CD4-positive, alpha-beta T cell treated with Interleukin-21 for 1 hour (primary cell): ENCODE data around the gene COL27A1.
"Not testable (repeated sequence)": the region's sequence is repeated elsewhere in the genome, so short reads cannot be mapped to it uniquely, and the experiment has no call there.

Experiments
- DNase-seq: peaks from one replicate; pipeline ENCODE4 v3.0.0-alpha.2; 2020

Gene COL27A1

GRCh38 chr9:114328937-114329624 is 173.7 kb downstream of the COL27A1 start:
- DNase-seq: not testable (repeated sequence)

DNA sequence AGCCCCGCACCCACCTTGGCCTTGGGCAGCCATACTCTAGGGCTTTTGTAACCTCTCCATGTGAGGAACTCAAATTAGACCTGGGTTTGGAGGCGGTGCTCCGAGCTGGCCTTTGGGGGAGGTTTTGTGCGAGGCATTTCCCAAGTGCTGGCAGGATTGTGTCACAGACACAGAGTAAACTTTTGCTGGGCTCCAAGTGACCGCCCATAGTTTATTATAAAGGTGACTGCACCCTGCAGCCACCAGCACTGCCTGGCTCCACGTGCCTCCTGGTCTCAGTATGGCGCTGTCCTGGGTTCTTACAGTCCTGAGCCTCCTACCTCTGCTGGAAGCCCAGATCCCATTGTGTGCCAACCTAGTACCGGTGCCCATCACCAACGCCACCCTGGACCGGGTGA is 174.3 kb downstream of the COL27A1 start, which contains the start of gene ORM2:
Gene ORM2, plus strand, starts transcription at position 245 of the 398 bp plus-strand sequence. Its CDS starts 36 bp downstream, at position 281.
- DNase-seq: not testable (repeated sequence)

DNA sequence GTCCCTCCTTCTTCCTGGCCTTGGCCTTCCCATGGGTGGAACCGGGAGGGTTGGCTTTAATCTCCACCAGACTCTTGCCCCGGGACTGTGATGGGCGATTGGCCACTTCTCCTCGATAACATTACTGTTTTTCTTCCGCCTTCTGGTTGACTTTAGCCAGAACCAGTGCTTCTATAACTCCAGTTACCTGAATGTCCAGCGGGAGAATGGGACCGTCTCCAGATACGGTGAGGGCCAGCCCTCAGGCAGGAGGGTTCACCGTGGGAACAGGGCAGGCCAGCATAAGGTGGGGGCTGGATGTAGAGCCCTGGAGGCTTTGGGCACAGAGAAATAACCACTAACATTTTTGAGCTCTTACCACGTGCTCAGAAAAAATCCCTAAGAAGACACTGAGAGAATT is 175.3 kb downstream of the COL27A1 start:
- no peak for DNase-seq

DNA sequence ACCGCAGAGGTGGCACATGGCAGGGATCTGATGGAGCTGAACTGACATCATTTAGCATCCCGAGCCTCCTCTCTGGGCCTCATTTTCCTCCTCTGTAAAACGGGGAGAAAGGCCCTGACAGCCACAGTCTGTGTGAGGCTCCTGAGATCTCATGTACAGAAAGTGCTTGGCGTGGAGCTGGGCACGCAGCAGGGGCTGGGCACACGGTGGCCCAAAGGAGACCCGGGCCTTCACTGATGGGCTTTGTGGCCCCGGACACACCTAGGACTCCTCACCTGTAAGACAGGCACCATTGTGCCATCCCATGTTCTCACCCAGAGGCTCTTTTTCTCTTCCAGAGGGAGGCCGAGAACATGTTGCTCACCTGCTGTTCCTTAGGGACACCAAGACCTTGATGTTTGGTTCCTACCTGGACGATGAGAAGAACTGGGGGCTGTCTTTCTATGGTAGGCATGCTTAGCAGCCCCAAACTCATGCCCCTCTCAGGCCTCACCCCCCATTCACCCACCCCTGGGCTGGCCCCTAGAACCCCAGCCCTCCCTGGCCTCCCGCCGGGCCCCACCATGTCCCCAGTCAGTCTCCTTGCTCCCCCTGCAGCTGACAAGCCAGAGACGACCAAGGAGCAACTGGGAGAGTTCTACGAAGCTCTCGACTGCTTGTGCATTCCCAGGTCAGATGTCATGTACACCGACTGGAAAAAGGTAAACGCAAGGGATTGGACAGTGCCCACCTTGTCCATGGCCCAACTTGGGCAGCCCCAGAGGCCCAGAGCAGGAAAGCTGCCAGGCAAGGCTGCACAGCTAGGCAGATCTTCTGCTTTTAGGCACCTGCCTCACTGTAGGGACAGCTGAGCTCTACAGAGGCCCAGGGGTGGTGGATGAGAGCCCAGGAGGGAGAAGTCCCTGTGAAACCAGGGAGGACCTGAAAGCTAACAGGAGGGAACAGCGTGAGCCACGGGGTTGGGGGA is 176.2 kb downstream of the COL27A1 start:
- not testable (repeated sequence) for DNase-seq

DNA sequence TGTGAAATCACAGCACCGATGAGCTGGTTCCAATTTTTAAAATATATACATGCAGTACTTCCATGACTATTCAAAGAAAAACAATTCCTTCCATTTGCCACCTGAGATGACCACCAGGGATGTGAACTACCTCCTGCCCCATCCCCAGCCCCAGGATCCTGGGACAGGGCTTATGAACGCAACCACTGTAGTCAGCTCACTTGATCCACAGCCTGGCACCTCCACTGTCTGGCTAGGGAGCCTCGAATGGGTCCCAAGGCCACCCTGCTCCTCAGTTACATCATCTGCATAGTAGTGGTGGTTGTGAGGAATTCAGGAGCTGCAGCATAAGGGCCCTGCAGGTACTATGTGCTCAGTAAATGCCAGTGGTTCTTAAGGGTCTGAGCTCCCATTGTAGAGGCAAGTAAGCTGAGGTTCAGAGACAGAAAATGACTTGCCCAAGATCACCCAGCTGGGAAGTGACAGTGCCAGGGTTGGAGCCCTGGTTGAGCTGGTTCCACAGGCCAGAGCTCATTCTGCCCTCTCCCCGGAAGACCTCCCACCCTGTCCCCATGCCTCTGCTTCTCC is 177.2 kb downstream of the COL27A1 start:
- DNase-seq: not testable (repeated sequence)

- DNase-seq: not testable (repeated sequence)
Observed at GRCh38 chr9:114333718-114334117, 178.4 kb downstream of the COL27A1 start.

- DNase-seq: no peak
Observed at GRCh38 chr9:114334490-114334889, 179.2 kb downstream of the COL27A1 start.

- DNase-seq: no peak
Observed at GRCh38 chr9:114335745-114336144, 180.4 kb downstream of the COL27A1 start.

DNA sequence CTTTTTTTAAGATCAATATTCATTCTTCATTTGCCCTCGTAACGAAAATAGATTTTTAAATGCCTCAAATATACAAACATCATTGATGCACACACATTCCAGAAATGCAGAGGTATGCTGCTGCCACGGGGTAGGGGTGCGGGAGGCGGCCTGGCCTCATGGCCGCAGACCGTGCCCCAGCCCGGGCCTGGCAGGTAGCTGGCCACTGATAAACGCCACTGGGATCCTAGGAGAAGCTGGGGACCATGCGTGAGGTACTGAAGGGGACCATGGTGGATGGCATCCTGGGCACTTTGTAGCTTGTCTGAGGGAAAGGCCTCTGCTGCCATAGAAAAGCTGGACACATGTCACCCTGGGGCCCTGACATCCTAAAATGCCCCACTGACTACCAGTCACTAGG is 180.8 kb downstream of the COL27A1 start:
- DNase-seq: no peak

DNA sequence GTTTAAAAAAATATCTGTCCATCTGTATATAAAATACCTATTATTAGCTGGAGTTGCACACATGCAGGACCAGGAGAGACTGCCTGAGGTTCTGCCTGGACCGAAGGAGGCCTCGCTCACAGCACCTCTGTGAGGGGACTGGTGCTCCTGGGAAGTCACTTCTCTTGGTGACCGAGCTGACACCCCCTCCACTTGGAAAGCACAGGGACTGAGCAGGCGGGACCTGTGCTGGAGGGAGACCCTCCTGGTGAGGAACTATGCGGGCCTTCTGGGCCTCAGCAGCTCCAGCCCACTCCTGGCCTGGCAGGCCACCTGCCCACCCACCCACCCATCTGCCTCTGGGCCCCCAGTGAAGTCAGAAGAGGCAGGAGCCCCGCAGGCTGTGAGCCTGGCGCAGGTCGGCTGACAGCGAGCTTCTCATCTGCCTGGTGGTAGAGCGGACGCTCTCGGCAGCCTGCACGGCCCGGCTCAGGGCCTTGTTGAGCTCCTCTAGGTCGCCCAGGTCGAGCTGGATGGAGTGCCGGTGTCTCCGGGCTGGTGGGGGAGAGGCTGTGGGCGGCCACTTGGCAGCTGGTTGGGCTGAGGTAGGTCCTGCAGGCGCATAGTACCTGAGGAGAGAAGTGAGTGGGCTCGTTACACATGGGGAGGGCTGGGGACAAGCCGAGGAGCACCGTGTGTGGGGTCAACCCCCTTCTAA is 181.5 kb downstream of the COL27A1 start:
- DNase-seq: no peak

GRCh38 chr9:114338187-114338586 is 182.8 kb downstream of the COL27A1 start:
- no peak for DNase-seq

DNA sequence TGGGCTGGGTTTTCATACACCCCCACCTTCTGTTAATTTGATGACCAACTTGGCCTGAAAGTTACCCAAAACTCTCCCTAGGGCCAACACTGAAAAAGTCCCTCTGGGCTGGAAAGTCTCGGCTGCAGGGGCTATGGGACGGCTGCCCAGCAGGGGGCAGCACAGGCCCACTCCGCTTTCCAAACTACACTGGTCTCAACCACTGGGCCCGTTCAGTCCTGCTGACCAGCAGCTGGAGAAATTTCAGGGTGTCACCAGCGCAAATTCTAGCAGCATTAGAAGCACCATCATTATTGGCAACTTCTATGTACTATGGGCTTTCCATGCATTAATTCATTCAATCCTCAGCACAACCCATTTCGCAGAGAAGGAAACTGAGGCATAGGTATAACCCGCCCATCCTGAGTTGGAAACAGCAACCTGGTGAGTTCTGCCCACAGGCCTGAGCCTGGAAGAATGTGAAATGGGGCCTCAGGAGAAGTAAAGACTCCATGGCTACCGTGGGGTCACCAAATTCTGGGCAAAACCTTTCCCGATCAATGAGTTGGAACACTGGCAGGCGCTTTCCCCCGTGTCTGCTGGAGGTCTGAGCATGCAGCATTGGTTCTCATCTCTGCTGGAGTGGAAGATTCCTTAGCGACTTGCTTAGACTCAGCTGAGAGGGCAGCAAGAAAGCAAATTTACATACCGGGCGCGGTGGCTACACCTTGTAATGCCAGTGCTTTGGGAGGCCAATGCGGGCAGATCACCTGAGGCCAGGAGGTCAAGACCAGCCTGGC is 184.0 kb downstream of the COL27A1 start:
- DNase-seq: peak; percentile 50

- no peak for DNase-seq
Observed at GRCh38 chr9:114341152-114341830, 186.0 kb downstream of the COL27A1 start.

DNA sequence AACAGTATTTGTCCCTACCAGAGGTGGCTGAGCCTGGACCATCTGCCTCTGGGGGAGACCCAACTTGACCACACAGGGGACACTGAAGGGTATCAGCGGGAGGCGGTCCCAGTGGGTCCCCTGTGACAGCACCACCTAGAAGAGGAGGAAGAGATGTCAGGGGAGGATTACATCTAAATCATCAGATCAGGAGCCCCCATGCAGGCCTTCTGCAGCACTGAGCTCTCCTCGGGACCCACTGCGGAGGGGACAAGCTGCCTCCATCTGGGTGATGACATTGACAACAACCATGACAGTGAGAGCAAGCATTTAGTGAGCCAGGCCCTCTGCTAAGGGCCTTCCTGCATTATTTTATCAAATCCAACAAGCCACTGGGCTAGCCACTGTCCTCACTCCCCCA is 186.7 kb downstream of the COL27A1 start:
- no peak for DNase-seq

- DNase-seq: no peak
Observed at GRCh38 chr9:114342755-114343440, 187.6 kb downstream of the COL27A1 start.

GRCh38 chr9:114343471-114344187 is 188.3 kb downstream of the COL27A1 start:
- DNase-seq: no peak

GRCh38 chr9:114344188-114344566 is 188.8 kb downstream of the COL27A1 start:
- no peak for DNase-seq

- no peak for DNase-seq
Observed at GRCh38 chr9:114344692-114345091, 189.4 kb downstream of the COL27A1 start.

- DNase-seq: no peak
Observed at GRCh38 chr9:114345493-114346065, 190.2 kb downstream of the COL27A1 start.

GRCh38 chr9:114346146-114346545 is 190.8 kb downstream of the COL27A1 start:
- DNase-seq: no peak
